HG02885 (cell line): ENCODE data around the gene STPG2.

ENCODE experiments used
- ATAC-seq: cut with Tn5 transposase; IDR thresholded peaks from one replicate; pipeline ENCODE4 v1.9.1; 2021; ENCODE audit warnings: mild to moderate bottlenecking; ENCODE audit not compliant: unreplicated experiment, poor library complexity

STPG2 gene

GRCh38 chr4:98094118-98094517 lies 49.2 kb downstream of the STPG2 start:
- ATAC-seq = no peak

DNA sequence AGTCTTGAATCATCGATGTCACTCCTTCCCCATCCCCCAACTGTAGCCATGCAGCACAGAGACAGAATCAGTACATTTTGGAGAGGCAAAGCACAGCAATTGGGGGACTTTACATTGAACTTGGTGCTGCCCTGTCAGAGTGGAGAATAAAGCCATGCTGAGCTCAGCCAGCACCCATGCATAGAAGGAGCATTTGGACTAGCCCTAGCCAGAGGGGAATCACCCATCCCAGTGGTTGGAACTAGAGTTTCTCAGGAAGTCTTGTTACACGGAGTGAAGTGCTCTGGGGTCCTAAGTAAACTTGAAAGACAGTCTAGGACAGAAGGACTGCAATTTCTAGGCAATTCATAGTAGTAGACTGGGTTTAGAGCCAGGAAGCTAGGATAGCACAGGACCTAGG lies 49.6 kb downstream of the STPG2 start:
- ATAC-seq = no peak

GRCh38 chr4:98092833-98093439 lies 50.3 kb downstream of the STPG2 start:
- no peak for ATAC-seq

- no peak for ATAC-seq
Measured at GRCh38 chr4:98081936-98082335, 61.3 kb downstream of the STPG2 start.

- ATAC-seq = no peak
Measured at GRCh38 chr4:98068495-98068894, 74.8 kb downstream of the STPG2 start.

- no peak for ATAC-seq
Measured at GRCh38 chr4:98055800-98056501, 87.3 kb downstream of the STPG2 start.

DNA sequence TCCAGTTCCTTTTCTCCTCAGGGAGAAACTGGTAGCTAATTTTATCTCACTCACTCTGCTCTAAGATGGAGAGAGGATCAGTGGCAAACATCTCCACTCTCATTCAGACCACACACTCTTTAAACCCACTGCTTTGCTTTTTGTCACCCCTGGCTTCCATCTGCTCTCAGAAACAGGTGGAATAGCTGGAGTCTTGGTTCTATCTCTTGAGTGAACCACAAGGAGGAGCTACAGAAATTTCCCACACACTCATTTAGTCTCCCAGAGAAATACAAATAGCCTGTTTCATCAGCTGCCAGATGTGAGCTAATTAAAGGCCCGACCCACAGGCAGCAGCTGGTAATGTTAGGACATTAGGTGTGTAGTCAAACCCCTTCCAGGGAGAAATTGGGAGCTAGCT lies 96.6 kb downstream of the STPG2 start:
- ATAC-seq = no peak

DNA sequence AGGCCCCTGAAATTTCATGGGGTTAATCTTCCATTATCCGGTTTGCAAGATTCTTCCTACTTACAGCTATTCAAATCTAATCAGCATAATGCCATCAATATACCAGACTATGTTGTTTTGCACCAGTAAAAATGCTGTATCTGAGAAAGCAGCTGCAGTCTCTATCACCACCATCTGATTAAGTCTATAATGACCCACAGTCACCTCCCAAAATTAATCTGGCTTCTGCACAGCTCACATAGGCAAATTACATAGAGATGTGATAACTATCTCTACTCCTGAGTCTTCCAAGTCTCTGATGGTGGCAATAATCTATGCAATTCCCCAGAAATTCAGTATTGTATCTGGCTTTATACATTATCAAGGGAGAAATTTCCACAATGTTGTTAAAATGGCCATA lies 113.2 kb downstream of the STPG2 start:
- no peak for ATAC-seq

- ATAC-seq = no peak
Measured at GRCh38 chr4:98027827-98028226, 115.4 kb downstream of the STPG2 start.

GRCh38 chr4:98026362-98026761 lies 116.9 kb downstream of the STPG2 start:
- no peak for ATAC-seq

- no peak for ATAC-seq
Measured at GRCh38 chr4:98006814-98007412, 136.4 kb downstream of the STPG2 start.

DNA sequence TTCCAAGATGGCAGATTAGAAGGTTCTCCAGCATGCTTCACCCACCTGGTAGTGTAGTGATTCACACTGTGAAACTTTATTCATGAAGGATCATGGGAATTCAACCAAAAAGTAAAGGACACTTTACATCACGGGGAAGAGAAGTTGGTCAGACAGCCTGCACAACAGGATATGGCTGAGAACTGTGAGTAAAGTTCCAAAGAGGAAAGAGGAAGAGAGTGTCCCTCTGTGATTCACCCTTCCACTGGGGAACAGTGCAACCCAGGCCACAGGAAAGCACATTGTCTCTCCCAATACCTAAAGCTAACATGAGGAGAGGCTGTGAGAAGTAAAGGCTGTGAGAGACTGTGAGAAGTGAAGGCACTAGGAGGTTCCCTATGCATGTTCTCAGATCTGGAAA lies 137.2 kb downstream of the STPG2 start:
- no peak for ATAC-seq

DNA sequence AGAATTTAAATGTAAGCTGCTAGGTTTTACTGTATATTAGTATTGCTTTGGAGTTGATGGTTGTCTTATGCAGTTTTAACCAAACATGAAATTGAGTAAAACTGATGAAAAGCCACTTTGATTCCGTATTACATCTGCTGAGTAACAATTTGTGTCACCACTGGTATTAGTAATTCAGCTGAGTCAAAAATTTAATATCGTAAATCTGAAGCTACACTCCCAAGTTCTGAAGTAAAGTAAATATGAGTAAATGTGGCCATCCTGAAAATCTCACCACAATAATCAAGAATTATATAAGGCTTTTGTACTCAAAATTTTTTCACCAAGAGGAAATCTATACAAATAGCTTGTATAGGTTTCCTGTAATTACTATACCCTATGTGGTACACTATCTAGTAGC lies 142.3 kb downstream of the STPG2 start:
- ATAC-seq = no peak

GRCh38 chr4:97998203-97998602 lies 145.1 kb downstream of the STPG2 start:
- no peak for ATAC-seq

GRCh38 chr4:97994765-97995465 lies 148.4 kb downstream of the STPG2 start:
- no peak for ATAC-seq

GRCh38 chr4:97990409-97990808 lies 152.9 kb downstream of the STPG2 start:
- ATAC-seq = no peak

- ATAC-seq = no peak
Measured at GRCh38 chr4:97987019-97987648, 156.1 kb downstream of the STPG2 start.

- no peak for ATAC-seq
Measured at GRCh38 chr4:97984545-97985131, 158.6 kb downstream of the STPG2 start.

DNA sequence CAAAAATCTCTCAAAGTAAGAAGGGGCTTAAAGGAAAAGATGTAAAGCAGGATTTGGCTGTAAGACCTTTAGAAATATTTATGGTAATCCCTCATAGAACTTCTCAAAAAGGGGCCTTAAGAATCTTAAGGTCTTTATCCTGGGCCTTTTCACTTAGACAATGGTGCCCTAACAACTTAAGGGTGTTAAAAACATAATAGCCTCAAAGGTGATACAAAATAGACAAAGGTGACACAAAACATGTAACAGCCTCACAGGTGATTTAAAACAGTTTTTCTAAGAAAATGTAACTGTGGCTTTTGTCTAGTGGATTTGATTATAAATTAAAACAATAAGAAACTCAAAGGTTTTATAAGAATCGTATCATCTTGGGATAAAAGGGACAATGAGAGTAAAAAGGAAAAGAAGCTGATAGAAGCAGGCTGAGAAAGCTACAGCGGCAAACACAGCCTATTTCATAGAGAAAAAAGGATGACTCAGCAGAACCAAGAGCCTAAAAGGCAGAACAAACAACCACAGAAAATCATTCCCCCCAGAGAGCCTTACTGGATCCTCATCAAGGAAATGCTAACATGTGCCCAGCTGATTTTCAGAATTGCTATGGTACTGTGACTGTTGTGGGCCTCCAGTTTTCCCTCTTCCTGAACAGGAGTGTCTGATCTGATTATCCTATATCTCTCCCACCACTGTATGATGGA lies 164.3 kb downstream of the STPG2 start:
- peak; percentile 47 for ATAC-seq
